ENCODE measurements around the gene DCAKD.

GRCh38 chr17:45016823-45017222, 34.6 kb downstream of the DCAKD start:
- TF ChIP-seq GATA2 (IDR thresholded peaks at IDR 0.05; ENCODE audit: low read depth, low read length) = no peak
- TF ChIP-seq GATA3 (IDR thresholded peaks at IDR 0.05; ENCODE audit: low read depth, low read length) = no peak
